VCaP (cell line): ENCODE data around the gene SRRM4.

Experiments used
- H3K27ac ChIP-seq: fragments of 450-650 bp; 2 replicates; pipeline ENCODE4 v1.5.1; 2017
- TF ChIP-seq, protein P1 (sequence below): fragments of 450-650 bp; conservative IDR thresholded peaks from 2 replicates; pipeline ENCODE4 v1.5.1; 2017; ENCODE audit warnings: mild to moderate bottlenecking, moderate library complexity

Gene SRRM4

DNA sequence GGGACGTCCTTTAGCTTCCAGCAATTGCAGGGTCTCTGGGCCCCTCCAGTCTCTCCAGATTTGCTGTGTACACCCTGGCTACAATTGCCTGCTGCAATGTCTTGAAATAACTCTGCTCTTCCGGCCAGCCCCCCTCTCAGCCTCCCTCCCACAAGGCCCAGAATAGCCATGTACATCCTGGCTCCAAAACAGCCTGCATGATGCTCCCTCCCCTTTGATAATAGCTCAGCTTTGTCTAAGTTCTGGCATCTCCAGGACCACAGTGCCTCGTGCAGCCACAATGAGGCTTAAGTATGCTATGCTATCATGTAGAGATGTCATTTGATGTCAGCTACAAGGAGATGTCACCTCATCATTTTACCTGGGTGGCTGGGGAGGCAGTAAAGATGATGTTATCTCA lies 74.6 kb downstream of the SRRM4 start:
- TF ChIP-seq, protein P1, sequence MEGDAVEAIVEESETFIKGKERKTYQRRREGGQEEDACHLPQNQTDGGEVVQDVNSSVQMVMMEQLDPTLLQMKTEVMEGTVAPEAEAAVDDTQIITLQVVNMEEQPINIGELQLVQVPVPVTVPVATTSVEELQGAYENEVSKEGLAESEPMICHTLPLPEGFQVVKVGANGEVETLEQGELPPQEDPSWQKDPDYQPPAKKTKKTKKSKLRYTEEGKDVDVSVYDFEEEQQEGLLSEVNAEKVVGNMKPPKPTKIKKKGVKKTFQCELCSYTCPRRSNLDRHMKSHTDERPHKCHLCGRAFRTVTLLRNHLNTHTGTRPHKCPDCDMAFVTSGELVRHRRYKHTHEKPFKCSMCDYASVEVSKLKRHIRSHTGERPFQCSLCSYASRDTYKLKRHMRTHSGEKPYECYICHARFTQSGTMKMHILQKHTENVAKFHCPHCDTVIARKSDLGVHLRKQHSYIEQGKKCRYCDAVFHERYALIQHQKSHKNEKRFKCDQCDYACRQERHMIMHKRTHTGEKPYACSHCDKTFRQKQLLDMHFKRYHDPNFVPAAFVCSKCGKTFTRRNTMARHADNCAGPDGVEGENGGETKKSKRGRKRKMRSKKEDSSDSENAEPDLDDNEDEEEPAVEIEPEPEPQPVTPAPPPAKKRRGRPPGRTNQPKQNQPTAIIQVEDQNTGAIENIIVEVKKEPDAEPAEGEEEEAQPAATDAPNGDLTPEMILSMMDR: no peak
- no peak overlapping the region for H3K27ac ChIP-seq

DNA sequence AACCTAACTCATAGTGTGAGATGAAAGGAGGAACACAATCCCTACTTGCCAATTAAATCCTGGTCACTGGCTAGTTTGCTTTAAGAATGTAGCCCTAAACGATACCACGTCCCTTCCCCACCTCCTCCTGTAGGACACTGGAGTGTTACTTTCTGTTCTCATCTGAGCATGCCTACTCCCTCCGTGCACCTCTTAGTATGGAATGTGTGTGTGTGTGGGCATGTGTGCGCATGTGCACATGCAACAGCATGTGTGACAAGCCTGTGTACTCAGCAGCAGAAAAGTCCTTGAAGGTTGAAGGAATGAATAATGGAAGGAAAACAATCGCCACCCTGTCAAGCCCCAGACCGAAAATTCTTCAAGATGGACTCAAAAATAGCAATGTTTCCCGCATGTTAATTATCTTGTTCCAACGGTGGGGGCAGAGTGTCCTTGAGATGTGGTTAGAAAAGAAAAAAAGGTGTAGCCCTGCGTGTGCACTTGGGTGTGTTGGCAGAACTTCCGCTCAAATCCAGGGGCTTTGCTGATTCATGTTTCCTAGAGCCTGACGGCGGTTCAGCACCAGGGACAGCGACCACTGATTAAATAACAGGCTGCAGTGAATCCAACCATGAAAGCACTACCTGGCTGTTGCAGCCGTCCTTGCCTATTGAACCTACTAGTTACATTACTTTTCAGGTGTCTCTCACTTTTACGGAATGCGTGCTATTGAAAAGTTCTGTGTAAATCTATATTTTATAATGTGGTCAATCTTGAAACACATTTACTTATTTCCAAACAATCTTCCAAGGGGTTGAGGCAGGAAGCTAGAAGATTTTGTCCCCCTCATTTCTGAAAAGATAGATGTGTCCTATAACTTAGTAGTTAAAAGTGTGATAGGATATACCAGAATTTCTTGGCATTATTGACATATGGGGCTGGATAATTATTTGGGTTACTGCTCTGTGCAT lies 79.8 kb downstream of the SRRM4 start:
- TF ChIP-seq, protein P1: no peak
- H3K27ac ChIP-seq: no peak overlapping the region

DNA sequence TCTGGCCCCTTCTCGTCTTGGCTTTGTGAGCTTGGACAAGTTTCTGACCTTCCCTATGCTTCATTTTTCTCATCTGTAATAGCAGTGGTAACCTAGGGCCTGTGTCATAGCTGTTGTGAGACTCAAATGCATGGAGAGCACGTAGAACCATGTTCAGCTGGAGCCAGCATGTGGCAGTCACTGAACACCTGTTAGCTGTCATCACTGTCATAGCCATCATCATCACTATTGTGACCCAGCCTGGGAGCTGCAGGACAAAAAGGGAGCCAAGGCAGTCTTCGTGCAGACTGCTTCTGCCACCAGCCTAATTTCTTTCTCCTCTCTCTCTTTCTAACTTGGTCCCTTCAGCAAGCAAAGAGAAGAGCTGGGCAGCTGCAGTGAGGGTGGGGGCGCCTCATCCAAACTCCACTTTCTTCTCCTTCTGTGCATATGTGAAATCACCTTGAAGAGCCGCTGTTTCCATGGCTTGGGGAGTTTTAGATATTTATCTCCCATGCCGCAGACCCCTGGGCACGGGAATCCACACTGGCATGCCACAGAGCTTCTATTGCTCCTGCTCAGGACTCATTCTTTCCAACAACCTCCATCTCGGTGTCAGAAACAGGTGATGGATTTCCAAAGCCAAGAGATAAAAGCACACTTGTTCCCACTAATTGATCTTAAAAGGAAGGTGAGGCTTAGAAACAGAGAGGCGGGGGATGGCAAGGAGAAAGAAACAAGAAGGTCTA lies 87.0 kb downstream of the SRRM4 start:
- TF ChIP-seq, protein P1: no peak
- peak overlapping the region; percentile 61; the same call in 1 of the 2 replicates for H3K27ac ChIP-seq

GRCh38 chr12:119069147-119069642 lies 87.9 kb downstream of the SRRM4 start:
- TF ChIP-seq, protein P1: no peak
- H3K27ac ChIP-seq: peak overlapping the region; percentile 61; the same call in 1 of the 2 replicates

- H3K27ac ChIP-seq: no peak overlapping the region
- TF ChIP-seq, protein P1: no peak
Measured at GRCh38 chr12:119071176-119071575, 89.8 kb downstream of the SRRM4 start.

DNA sequence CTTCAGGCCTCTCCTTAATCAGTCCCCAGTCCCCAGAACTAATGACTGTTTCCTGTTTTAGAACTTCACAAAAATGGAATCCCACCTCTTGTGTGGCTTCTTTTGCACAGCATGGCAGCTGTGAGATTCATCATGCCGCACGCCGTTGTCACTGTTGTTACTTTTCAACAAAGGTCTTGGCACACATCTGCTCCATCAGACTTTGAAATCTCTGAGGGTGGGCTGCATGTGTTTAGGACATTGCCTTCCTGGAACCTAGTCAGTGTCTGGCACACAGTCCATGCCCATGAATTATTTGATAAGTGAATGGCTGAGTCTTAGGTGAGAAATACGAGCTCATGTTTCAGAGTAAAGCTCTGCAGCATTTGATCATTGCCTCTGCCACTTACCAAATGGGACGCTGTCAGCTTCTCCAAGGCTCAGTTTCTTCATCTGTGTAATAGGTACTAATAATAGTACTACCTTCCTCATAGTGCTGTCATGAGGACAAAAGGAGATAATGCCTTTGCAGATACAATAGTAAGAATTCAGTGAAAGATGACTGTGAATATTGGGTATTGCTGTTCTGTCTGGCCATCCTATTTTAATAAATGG lies 90.4 kb downstream of the SRRM4 start:
- TF ChIP-seq, protein P1: no peak
- H3K27ac ChIP-seq: no peak overlapping the region

DNA sequence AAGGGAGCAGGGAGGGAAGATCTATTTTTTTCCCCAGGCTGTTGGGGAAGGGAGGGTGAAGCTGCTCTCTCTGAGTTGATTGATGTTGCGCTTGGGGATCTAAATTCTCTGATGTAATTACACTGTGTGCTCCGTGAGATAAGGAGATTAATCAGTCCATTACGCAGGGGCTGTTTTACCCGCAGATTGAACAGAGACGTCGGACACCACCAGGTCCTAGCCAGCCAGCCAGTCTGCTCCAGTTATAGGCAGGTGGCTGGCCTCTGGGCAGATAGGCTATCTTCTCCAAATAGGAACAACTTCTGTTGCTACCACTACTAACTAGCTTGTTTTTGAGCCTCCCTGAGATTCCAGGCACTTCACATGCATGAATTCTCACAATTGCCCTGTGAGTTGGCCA lies 91.1 kb downstream of the SRRM4 start:
- TF ChIP-seq, protein P1: no peak
- no peak overlapping the region for H3K27ac ChIP-seq
